ENCODE data around the gene SCAI.

GRCh38 chr9:124946167-124946566, 197.2 kb downstream of the SCAI start:
- TF ChIP-seq EZH2 (IDR thresholded peaks at IDR 0.05) (no peak), POLR2AphosphoS5 (IDR thresholded peaks at IDR 0.05; ENCODE audit: borderline replicate concordance, low read depth, low read length) (no peak), FOXP2 (optimal IDR thresholded peaks at IDR 0.05; ENCODE audit: control extremely low read depth, extremely low read length, insufficient read depth) (no peak)

Measured in SK-N-MC (cell line).